CD4-positive, alpha-beta T cell (primary cell): Measurements from ENCODE around the gene VSIG4. TPM values are rescaled to one million over a fixed set of nuclear protein-coding genes. Genes with fewer than 3 reads are reported as not detected.

Experiments used
- ATAC-seq: fragments of 200-7000 bp; cut with Tn5 transposase; one replicate; pipeline ENCODE4 v1.10.0; 2022; ENCODE audit warnings: mild to moderate bottlenecking; ENCODE audit not compliant: poor library complexity
- CTCF ChIA-PET: fragments of 350-600 bp; sonication (Branson Sonifier 250); formaldehyde crosslinking; loops from one replicate; lab custom pipeline; 2021; ENCODE audit warnings: antibody characterized with exemption, inconsistent platforms; lab: Charles Lee
- POLR2A ChIA-PET: fragments of 350-600 bp; sonication (Branson Sonifier 250); formaldehyde crosslinking; loops from one replicate; lab custom pipeline; 2021; ENCODE audit warnings: antibody characterized with exemption, inconsistent platforms; lab: Charles Lee
- DNase-seq, 14 experiments: peaks; one replicate each; pipeline ENCODE4 v3.0.0-alpha.2; 2013 to 2020; ENCODE audit warnings: mixed read lengths in 2 of 14
- H3K27ac ChIP-seq, 2 donors: one replicate each; pipeline versions ENCODE4 v1.5.1 to v1.7.0; 2013; ENCODE audit warnings: low read length in 2 of 2, low read depth in 1 of 2, mild to moderate bottlenecking in 1 of 2
- H3K27me3 ChIP-seq, 2 experiments: 1 replicate in 1 of 2; 2 replicates in 1 of 2; pipeline versions ENCODE4 v1.6.1 to v1.7.0; 2013; ENCODE audit warnings: low read length in 2 of 2, control low read depth in 1 of 2, mild to moderate bottlenecking in 1 of 2, moderate library complexity in 1 of 2; ENCODE audit not compliant: insufficient read depth in 2 of 2, control insufficient read depth in 1 of 2
- H3K36me3 ChIP-seq: one replicate; pipeline ENCODE4 v1.6.1; 2013; ENCODE audit warnings: low read length, control low read depth; ENCODE audit not compliant: insufficient read depth
- H3K4me1 ChIP-seq: one replicate; pipeline ENCODE4 v1.6.1; 2013; ENCODE audit warnings: low read length, control low read depth; ENCODE audit not compliant: insufficient read depth
- H3K4me3 ChIP-seq: one replicate; pipeline ENCODE4 v1.5.1; 2013; ENCODE audit warnings: mild to moderate bottlenecking, low read length, moderate library complexity
- H3K9me3 ChIP-seq, 2 experiments: 1 replicate in 1 of 2; 2 replicates in 1 of 2; pipeline versions ENCODE4 v1.6.1 to v1.7.0; 2013; ENCODE audit warnings: low read length in 2 of 2, mild to moderate bottlenecking in 2 of 2, control low read depth in 1 of 2, moderate library complexity in 1 of 2; ENCODE audit not compliant: control insufficient read depth in 1 of 2, insufficient read depth in 1 of 2
- H3K27ac Mint-ChIP-seq: one replicate; pipeline ENCODE4 v1.8.0; 2020; ENCODE audit warnings: mixed read lengths
- H3K27me3 Mint-ChIP-seq: one replicate; pipeline ENCODE4 v1.8.0; 2021; ENCODE audit warnings: mixed read lengths
- H3K36me3 Mint-ChIP-seq: one replicate; pipeline ENCODE4 v1.8.0; 2021; ENCODE audit warnings: low read depth, mixed read lengths
- H3K4me1 Mint-ChIP-seq: one replicate; pipeline ENCODE4 v1.8.0; 2021; ENCODE audit warnings: low read depth, mixed read lengths
- H3K4me3 Mint-ChIP-seq: one replicate; pipeline ENCODE4 v1.8.0; 2020; ENCODE audit warnings: mild to moderate bottlenecking, mixed read lengths
- H3K9me3 Mint-ChIP-seq: one replicate; pipeline ENCODE4 v1.8.0; 2020; ENCODE audit warnings: mixed read lengths
- CTCF ChIP-seq: fragments of 200-600 bp; IDR thresholded peaks from one replicate; pipeline ENCODE4 v1.8.0; 2022; ENCODE audit warnings: antibody characterized with exemption, mild to moderate bottlenecking
- intact Hi-C, 2 experiments: fragments of 100-400 bp; cut with DNase I in 1 of 2; cut with micrococcal nuclease in 1 of 2; formaldehyde crosslinking; loops; one replicate each; pipeline versions ENCODE4 v1.15.1 to v1.9.0; 2023 to 2025; cut with DNase I, micrococcal nuclease
- total RNA-seq, 174 experiments: library from RNA in 2 of 174; stranded (reverse) in 2 of 174; gene quantifications; one replicate each; pipeline ENCODE4 v1.2.3 and lab custom pipeline; 2021 to 2026

VSIG4 gene
- total RNA-seq, 2 experiments from 2014 or later: 0.11 TPM; not detected in 1

GRCh38 chrX:65993332-65993731 is 46.5 kb downstream of the VSIG4 start:
- DNase-seq (no peak), ATAC-seq (no peak)
- Histone ChIP-seq H3K4me1 (peaks cover 4% of the 10 kb centered on the region), H3K27me3 (no peaks in the 10 kb centered on the region), H3K36me3 (no peaks in the 10 kb centered on the region), H3K4me3 (no peak overlapping the region), H3K9me3 (no peaks in the 10 kb centered on the region), H3K27ac (no peak overlapping the region)
- CTCF ChIA-PET: no interaction called here
- Mint-ChIP-seq H3K27me3 (no peaks in the 10 kb centered on the region), H3K27ac (no peak overlapping the region), H3K4me1 (peaks cover 18% of the 10 kb centered on the region), H3K4me3 (no peak overlapping the region), H3K9me3 (no peaks in the 10 kb centered on the region), H3K36me3 (no peaks in the 10 kb centered on the region)
- intact Hi-C loops: no loop called here
- no peak for TF ChIP-seq CTCF
- POLR2A ChIA-PET: no interaction called here

DNA sequence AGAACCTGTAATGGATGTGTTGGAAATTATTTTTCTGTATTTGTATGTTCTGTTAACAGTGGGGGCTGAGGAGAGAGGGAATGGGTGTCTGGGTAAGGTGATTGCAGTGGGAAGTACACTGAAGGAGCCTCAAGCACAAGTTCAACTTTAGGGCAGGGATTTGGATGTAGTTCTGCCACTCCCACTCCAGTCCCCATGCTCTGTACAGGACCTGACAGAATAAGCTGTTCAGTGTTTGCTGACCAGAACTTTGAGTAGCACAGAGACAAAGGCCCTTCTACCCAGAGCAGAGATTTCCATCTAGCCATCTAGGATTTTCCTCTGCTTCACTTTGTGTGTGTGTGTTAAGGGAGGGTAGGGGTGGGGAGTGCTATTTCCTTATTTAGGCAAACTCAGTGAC is 49.2 kb downstream of the VSIG4 start:
- Histone ChIP-seq H3K27me3 (no peaks in the 10 kb centered on the region), H3K4me1 (peaks cover 14% of the 10 kb centered on the region), H3K36me3 (no peaks in the 10 kb centered on the region), H3K4me3 (no peak overlapping the region), H3K9me3 (no peaks in the 10 kb centered on the region), H3K27ac (no peak overlapping the region)
- ATAC-seq: no peak
- H3K9me3 Mint-ChIP-seq: no peaks in the 10 kb centered on the region
- H3K4me3 Mint-ChIP-seq: no peak overlapping the region
- H3K27ac Mint-ChIP-seq: no peak overlapping the region
- no peak for TF ChIP-seq CTCF
- no peaks in the 10 kb centered on the region for H3K27me3 Mint-ChIP-seq
- peaks cover 41% of the 10 kb centered on the region for H3K4me1 Mint-ChIP-seq
- no peak for DNase-seq
- POLR2A ChIA-PET: no interaction called here
- CTCF ChIA-PET: no interaction called here
- H3K36me3 Mint-ChIP-seq: no peaks in the 10 kb centered on the region
- intact Hi-C loops: no loop called here

- H3K9me3 ChIP-seq: no peaks in the 10 kb centered on the region
- H3K27me3 Mint-ChIP-seq: no peaks in the 10 kb centered on the region
- DNase-seq (no peak), ATAC-seq (no peak)
- H3K27me3 ChIP-seq: no peaks in the 10 kb centered on the region
- H3K4me1 ChIP-seq: peaks cover 11% of the 10 kb centered on the region
- no peak for TF ChIP-seq CTCF
- CTCF ChIA-PET: no interaction called here
- H3K4me3 Mint-ChIP-seq: no peak overlapping the region
- peak overlapping the region; percentile 30 for H3K27ac Mint-ChIP-seq
- H3K4me3 ChIP-seq: no peak overlapping the region
- H3K36me3 ChIP-seq: no peaks in the 10 kb centered on the region
- H3K36me3 Mint-ChIP-seq: no peaks in the 10 kb centered on the region
- POLR2A ChIA-PET: interaction anchor here (0.6 kb wide), 1 partner anchor 118 kb away, joined by 3 read pairs; no protein-coding TSS in a partner anchor
- H3K27ac ChIP-seq: no peak overlapping the region
- H3K4me1 Mint-ChIP-seq: peaks cover 27% of the 10 kb centered on the region
- no peaks in the 10 kb centered on the region for H3K9me3 Mint-ChIP-seq
- intact Hi-C loops: loop anchor here (2.0 to 5.0 kb wide), 2 partner anchors 241 to 393 kb away; no protein-coding TSS in a partner anchor
Measured at GRCh38 chrX:65987811-65988210, 52.1 kb downstream of the VSIG4 start.
